GM19468 (cell line): ENCODE data around the gene HOMER2.
"Not testable (repeated sequence)": the region's sequence is repeated elsewhere in the genome, so short reads cannot be mapped to it uniquely, and the experiment has no call there.

Experiments
- ATAC-seq: cut with Tn5 transposase; IDR thresholded peaks from one replicate; pipeline ENCODE4 v1.9.1; 2021; ENCODE audit warnings: mild to moderate bottlenecking, moderate library complexity, moderate number of reproducible peaks; ENCODE audit not compliant: unreplicated experiment; ENCODE audit errors: extremely low read depth

HOMER2 gene

GRCh38 chr15:82952158-82953081 lies at the start of gene HOMER2:
Gene HOMER2, minus strand, starts transcription at chr15:82952720. Its CDS starts 185 bp downstream, at chr15:82952535.
- ATAC-seq = no peak

GRCh38 chr15:83000672-83001031 lies 48.1 kb upstream of the HOMER2 start:
- not testable (repeated sequence) for ATAC-seq

- ATAC-seq = peak; percentile 64
Measured at GRCh38 chr15:82999905-83000671, 47.6 kb upstream of the HOMER2 start.

GRCh38 chr15:82999426-82999825 lies 46.9 kb upstream of the HOMER2 start:
- ATAC-seq = no peak

- ATAC-seq = no peak
Measured at GRCh38 chr15:82995938-82996337, 43.4 kb upstream of the HOMER2 start.

GRCh38 chr15:82995076-82995475 lies 42.6 kb upstream of the HOMER2 start:
- no peak for ATAC-seq

- ATAC-seq = no peak
Measured at GRCh38 chr15:82993144-82993543, 40.6 kb upstream of the HOMER2 start.

GRCh38 chr15:82992436-82992998 lies 40.0 kb upstream of the HOMER2 start:
- no peak for ATAC-seq

- ATAC-seq = peak; percentile 19
Measured at GRCh38 chr15:82986442-82986780, 33.9 kb upstream of the HOMER2 start.

GRCh38 chr15:82985688-82986441 lies 33.3 kb upstream of the HOMER2 start, which contains the start of gene RAMAC:
Gene RAMAC, plus strand, starts transcription at chr15:82986210. Its CDS starts 2,809 bp downstream, at chr15:82989019.
- ATAC-seq = peak; percentile 44

GRCh38 chr15:82980981-82981380 lies 28.5 kb upstream of the HOMER2 start:
- ATAC-seq = no peak

- ATAC-seq = no peak
Measured at GRCh38 chr15:82979726-82980125, 27.2 kb upstream of the HOMER2 start.

- ATAC-seq = no peak
Measured at GRCh38 chr15:82978438-82978837, 25.9 kb upstream of the HOMER2 start.

- ATAC-seq = no peak
Measured at GRCh38 chr15:82977076-82977475, 24.6 kb upstream of the HOMER2 start.

- ATAC-seq = no peak
Measured at GRCh38 chr15:82972990-82973389, 20.5 kb upstream of the HOMER2 start.

- ATAC-seq = no peak
Measured at GRCh38 chr15:82971218-82971984, 18.9 kb upstream of the HOMER2 start.

GRCh38 chr15:82970696-82971095 lies 18.2 kb upstream of the HOMER2 start:
- no peak for ATAC-seq

GRCh38 chr15:82970078-82970686 lies 17.7 kb upstream of the HOMER2 start:
- no peak for ATAC-seq

- no peak for ATAC-seq
Measured at GRCh38 chr15:82969353-82969752, 16.8 kb upstream of the HOMER2 start.
